ENCODE results near the gene TXNDC11.

Gene TXNDC11

DNA sequence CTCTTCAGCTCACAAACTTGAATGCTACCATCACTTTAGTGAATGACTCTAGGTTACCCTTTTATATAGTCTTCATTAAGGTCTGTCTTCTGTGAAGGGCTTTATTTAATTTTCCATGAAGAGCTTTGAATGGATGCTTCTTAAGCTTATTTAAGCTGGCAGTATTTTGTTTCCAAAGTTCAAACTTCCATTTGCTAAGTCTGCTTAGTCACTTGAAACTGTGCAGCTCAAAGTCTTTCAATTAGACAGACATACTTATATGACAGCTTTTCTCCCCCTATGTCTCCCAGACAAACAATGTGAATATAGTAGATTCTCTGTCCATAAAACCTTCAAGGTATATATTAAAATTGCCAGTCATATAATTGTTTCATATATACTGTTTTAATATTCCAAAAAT lies 23.5 kb downstream of the TXNDC11 start:
- no peak overlapping the region for H3K27ac ChIP-seq (ENCODE audit: low read depth, low read length, severe bottlenecking)
- no peak overlapping the region for H3K4me3 ChIP-seq (ENCODE audit: extremely low read depth, insufficient read depth, low read length, poor library complexity, severe bottlenecking)
- no peaks in the 10 kb centered on the region for H3K4me1 ChIP-seq (ENCODE audit: control insufficient read depth, insufficient read depth, low read length, poor library complexity, severe bottlenecking)
- H3K36me3 ChIP-seq (ENCODE audit: control insufficient read depth, insufficient read depth, low read length) = peaks cover 62% of the 10 kb centered on the region
- no peaks in the 10 kb centered on the region for H3K9me3 ChIP-seq (ENCODE audit: control insufficient read depth, low read length)

DNA sequence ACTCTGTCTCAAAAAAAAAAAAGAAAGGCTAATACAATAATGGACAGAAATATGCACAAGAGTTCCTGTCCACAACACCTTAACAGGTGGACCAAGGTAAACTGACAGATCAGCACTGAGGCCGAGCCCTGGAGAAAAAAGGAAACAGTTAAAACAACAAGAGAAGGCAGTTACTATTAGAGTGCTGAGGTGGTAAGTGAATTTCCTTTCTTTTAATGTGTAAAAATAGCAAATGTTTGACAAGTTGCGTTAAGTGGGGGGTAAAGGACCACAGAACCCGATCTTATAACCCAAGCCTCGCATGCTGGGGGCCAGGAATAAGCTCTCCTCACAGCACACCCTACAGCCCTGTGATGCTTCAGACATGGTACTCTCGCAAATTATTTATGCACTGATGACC lies 24.8 kb downstream of the TXNDC11 start:
- peaks cover 60% of the 10 kb centered on the region for H3K36me3 ChIP-seq (ENCODE audit: control insufficient read depth, insufficient read depth, low read length)
- no peak overlapping the region for H3K4me3 ChIP-seq (ENCODE audit: extremely low read depth, insufficient read depth, low read length, poor library complexity, severe bottlenecking)
- no peaks in the 10 kb centered on the region for H3K4me1 ChIP-seq (ENCODE audit: control insufficient read depth, insufficient read depth, low read length, poor library complexity, severe bottlenecking)
- H3K9me3 ChIP-seq (ENCODE audit: control insufficient read depth, low read length) = no peaks in the 10 kb centered on the region
- WGBS, 2 experiments (ENCODE audit: insufficient coverage in 2 of 2) = 40 to 75% methylated on average over 2 to 5 of the region's 5 CpGs
- H3K27ac ChIP-seq (ENCODE audit: low read depth, low read length, severe bottlenecking) = no peak overlapping the region

DNA sequence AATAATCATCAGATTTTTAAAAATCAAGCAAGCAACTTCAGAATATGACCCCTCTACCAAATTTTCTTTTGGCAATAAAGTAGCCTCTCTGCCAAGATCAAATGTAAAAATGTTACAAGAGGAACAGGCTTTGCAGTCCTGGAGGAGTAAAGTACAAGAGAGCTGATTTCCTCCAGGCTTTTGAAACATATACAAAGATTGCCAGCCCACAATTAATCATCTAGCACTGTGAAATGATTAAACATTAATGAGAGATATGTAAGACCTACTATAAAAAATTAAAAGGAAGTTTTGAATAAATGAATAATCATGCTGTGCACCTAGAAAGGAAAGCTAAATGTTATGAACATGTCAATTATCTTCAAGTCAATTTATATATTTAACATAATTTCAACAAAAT lies 26.3 kb downstream of the TXNDC11 start:
- no peaks in the 10 kb centered on the region for H3K4me1 ChIP-seq (ENCODE audit: control insufficient read depth, insufficient read depth, low read length, poor library complexity, severe bottlenecking)
- H3K4me3 ChIP-seq (ENCODE audit: extremely low read depth, insufficient read depth, low read length, poor library complexity, severe bottlenecking) = no peak overlapping the region
- H3K36me3 ChIP-seq (ENCODE audit: control insufficient read depth, insufficient read depth, low read length) = peaks cover 59% of the 10 kb centered on the region
- H3K9me3 ChIP-seq (ENCODE audit: control insufficient read depth, low read length) = no peaks in the 10 kb centered on the region
- H3K27ac ChIP-seq (ENCODE audit: low read depth, low read length, severe bottlenecking) = no peak overlapping the region

DNA sequence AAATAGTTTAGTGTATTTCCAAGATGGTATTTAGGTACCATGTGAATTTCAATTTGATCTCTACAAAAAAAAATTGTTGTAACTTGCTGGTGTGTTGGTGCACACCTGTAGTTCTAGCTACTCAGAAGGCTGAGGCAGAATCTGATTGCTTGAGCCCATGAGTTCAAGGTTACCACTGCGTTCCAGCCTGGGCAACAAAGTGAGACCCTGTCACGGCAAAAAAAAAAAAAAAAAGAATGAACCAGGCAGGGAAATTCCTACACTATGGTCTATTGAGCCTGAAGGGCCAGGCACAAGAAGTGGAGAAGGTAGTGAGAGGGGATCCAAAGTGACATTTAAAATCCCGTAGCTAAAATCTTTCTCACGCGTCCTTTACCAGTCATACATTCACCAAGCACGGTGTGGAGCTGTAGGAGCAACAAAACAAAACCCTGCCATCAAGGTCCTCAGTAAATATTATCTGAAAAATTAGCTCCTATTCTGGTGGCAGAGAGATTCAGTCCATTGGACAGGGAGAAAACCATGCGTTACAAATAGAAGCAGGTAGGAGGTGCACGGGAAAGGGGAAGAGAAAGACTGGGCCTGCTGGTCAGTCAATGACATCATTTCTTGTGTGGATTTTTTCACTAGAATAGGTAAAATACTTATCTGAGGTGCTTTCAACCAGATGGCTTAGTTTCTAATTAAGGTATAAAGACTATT lies 27.3 kb downstream of the TXNDC11 start:
- H3K36me3 ChIP-seq (ENCODE audit: control insufficient read depth, insufficient read depth, low read length) = peaks cover 56% of the 10 kb centered on the region
- no peak overlapping the region for H3K4me3 ChIP-seq (ENCODE audit: extremely low read depth, insufficient read depth, low read length, poor library complexity, severe bottlenecking)
- no peaks in the 10 kb centered on the region for H3K4me1 ChIP-seq (ENCODE audit: control insufficient read depth, insufficient read depth, low read length, poor library complexity, severe bottlenecking)
- H3K27ac ChIP-seq (ENCODE audit: low read depth, low read length, severe bottlenecking) = no peak overlapping the region
- WGBS, 2 experiments (ENCODE audit: insufficient coverage in 2 of 2) = 86 to 91% methylated on average over 4 to 5 of the region's 8 CpGs
- H3K9me3 ChIP-seq (ENCODE audit: control insufficient read depth, low read length) = no peaks in the 10 kb centered on the region

DNA sequence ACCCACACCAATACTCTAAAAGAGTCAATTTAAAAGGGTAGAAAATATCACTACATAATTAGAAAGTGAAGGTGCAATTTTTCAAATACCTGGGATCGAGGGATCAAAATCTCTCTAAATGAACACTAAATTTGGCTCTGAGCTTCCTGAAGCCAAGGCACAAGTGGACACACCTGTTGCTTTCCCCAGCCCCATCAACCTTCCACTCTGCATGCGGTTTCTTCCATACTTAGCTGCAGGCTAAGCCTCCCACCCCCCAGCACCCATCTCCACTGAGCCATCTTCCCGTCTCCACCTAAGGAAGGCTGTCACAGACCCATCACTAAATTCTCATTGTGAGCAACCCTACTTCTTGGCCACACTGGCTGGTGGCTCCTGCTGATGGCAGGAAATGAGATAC lies 30.5 kb downstream of the TXNDC11 start:
- Histone ChIP-seq H3K36me3 (ENCODE audit: control insufficient read depth, insufficient read depth, low read length) (peaks cover 58% of the 10 kb centered on the region), H3K27ac (ENCODE audit: low read depth, low read length, severe bottlenecking) (no peak overlapping the region), H3K9me3 (ENCODE audit: control insufficient read depth, low read length) (no peaks in the 10 kb centered on the region), H3K4me3 (ENCODE audit: extremely low read depth, insufficient read depth, low read length, poor library complexity, severe bottlenecking) (no peak overlapping the region), H3K4me1 (ENCODE audit: control insufficient read depth, insufficient read depth, low read length, poor library complexity, severe bottlenecking) (no peaks in the 10 kb centered on the region)
- whole genome bisulfite sequencing, 2 experiments (ENCODE audit: insufficient coverage in 2 of 2) = 100% methylated on average over 2 to 3 of the region's 3 CpGs

DNA sequence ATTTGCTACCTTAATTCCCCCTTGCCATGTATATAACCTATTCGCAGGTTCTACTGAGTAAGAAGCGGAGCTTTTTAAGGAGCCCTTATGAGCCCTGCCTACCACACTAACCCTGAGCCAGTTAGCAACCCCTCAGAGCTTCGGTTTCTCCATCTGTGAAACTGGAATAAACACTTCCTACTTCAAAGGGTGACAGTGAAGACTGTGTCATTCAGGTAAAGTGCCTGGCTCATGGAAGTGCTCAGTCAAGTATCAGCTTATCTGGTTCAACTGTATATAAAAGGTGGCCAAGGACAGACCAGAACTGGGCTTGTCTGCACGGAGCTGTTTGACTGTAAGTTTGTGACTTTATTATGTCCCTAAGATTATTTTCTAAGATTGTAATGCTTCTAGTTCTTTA lies 31.0 kb downstream of the TXNDC11 start:
- Histone ChIP-seq H3K36me3 (ENCODE audit: control insufficient read depth, insufficient read depth, low read length) (peaks cover 61% of the 10 kb centered on the region), H3K4me1 (ENCODE audit: control insufficient read depth, insufficient read depth, low read length, poor library complexity, severe bottlenecking) (no peaks in the 10 kb centered on the region), H3K4me3 (ENCODE audit: extremely low read depth, insufficient read depth, low read length, poor library complexity, severe bottlenecking) (no peak overlapping the region), H3K27ac (ENCODE audit: low read depth, low read length, severe bottlenecking) (no peak overlapping the region), H3K9me3 (ENCODE audit: control insufficient read depth, low read length) (no peaks in the 10 kb centered on the region)
- 93 to 100% methylated on average over 2 of the region's 4 CpGs for WGBS, 2 experiments (ENCODE audit: insufficient coverage in 2 of 2)

DNA sequence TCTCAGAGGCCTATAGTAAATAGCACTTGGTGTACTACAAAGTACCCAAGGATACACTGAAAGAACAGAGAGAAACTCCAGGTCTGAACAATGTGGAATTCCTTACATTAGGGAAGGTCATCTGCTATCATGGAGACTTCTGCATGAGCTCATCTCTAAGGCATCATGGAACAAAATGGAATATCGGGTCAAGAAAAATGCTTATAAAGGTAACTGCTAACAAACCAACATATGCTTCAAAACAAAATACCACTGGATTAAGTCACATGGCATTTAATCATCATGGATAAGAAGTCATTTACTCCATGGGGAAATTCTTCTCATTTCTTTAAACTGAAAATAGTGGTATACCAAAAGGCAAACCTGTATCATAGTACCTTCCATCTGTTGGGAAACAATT lies 34.2 kb downstream of the TXNDC11 start:
- no peak overlapping the region for H3K27ac ChIP-seq (ENCODE audit: low read depth, low read length, severe bottlenecking)
- H3K4me1 ChIP-seq (ENCODE audit: control insufficient read depth, insufficient read depth, low read length, poor library complexity, severe bottlenecking) = no peaks in the 10 kb centered on the region
- 100% methylated on average over 1 of the region's 1 CpG; no CpG with 5 or more reads in 1 of the 2 experiments for WGBS, 2 experiments (ENCODE audit: insufficient coverage in 2 of 2)
- H3K36me3 ChIP-seq (ENCODE audit: control insufficient read depth, insufficient read depth, low read length) = peaks cover 57% of the 10 kb centered on the region
- H3K9me3 ChIP-seq (ENCODE audit: control insufficient read depth, low read length) = no peaks in the 10 kb centered on the region
- no peak overlapping the region for H3K4me3 ChIP-seq (ENCODE audit: extremely low read depth, insufficient read depth, low read length, poor library complexity, severe bottlenecking)

DNA sequence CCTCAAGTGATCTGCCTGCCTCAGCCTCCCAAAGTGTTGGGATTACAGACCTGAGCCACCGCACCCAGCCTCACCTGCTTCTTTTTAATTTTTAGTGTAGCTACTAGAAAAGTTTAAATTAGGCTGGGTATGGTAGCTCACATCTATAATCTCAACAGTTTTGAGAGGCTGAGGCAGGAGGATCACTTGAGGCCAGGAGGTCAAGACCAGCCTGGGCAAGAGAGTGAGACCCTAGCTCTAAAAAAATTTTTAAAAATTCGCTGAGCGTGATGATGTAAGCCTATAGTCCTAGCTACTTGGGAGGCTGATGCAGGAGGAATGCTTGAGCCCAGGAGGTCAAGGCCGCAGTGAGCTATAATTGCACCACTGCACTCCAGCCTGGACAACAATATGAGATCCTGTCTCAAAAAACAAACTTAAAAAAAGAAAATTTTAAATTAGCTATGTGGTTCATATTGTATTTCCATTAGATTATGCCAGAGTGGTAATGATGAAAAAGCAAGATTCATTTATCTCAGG lies 34.9 kb downstream of the TXNDC11 start:
- whole genome bisulfite sequencing, 2 experiments (ENCODE audit: insufficient coverage in 2 of 2) = 100% methylated on average over 2 to 3 of the region's 4 CpGs
- H3K27ac ChIP-seq (ENCODE audit: low read depth, low read length, severe bottlenecking) = no peak overlapping the region
- H3K9me3 ChIP-seq (ENCODE audit: control insufficient read depth, low read length) = no peaks in the 10 kb centered on the region
- H3K4me3 ChIP-seq (ENCODE audit: extremely low read depth, insufficient read depth, low read length, poor library complexity, severe bottlenecking) = no peak overlapping the region
- H3K36me3 ChIP-seq (ENCODE audit: control insufficient read depth, insufficient read depth, low read length) = peaks cover 61% of the 10 kb centered on the region
- H3K4me1 ChIP-seq (ENCODE audit: control insufficient read depth, insufficient read depth, low read length, poor library complexity, severe bottlenecking) = no peaks in the 10 kb centered on the region

DNA sequence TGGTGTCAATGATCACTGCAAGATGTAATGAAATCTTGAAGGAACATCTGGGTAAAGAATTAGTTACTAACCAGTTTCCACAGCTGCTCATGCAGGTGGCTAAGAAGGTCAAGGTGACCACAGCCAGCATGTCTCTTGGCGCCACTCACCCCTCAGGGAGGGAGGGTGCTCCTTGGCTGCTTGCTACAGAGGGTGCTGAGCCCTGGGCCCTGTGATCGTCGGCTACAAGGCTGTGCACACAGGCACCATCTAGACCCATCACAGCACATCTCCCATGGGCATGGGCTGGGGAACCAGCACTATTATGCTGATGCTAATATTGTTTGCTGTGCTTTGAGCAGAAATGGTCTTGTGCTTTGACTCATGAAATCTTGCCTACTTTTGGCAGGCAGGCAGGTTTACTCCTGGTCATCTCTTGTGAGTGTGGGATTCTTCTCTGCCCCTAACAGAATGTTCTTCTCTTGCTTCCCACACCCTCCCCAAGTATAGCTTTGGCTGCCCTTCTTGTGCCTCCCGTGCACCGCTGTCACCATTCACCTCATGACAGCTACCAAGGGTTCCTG lies 36.4 kb downstream of the TXNDC11 start:
- Histone ChIP-seq H3K4me3 (ENCODE audit: extremely low read depth, insufficient read depth, low read length, poor library complexity, severe bottlenecking) (no peak overlapping the region), H3K4me1 (ENCODE audit: control insufficient read depth, insufficient read depth, low read length, poor library complexity, severe bottlenecking) (no peaks in the 10 kb centered on the region), H3K36me3 (ENCODE audit: control insufficient read depth, insufficient read depth, low read length) (peaks cover 63% of the 10 kb centered on the region), H3K27ac (ENCODE audit: low read depth, low read length, severe bottlenecking) (no peak overlapping the region), H3K9me3 (ENCODE audit: control insufficient read depth, low read length) (no peaks in the 10 kb centered on the region)
- WGBS, 2 experiments (ENCODE audit: insufficient coverage in 2 of 2) = 100% methylated on average over 2 to 3 of the region's 5 CpGs

DNA sequence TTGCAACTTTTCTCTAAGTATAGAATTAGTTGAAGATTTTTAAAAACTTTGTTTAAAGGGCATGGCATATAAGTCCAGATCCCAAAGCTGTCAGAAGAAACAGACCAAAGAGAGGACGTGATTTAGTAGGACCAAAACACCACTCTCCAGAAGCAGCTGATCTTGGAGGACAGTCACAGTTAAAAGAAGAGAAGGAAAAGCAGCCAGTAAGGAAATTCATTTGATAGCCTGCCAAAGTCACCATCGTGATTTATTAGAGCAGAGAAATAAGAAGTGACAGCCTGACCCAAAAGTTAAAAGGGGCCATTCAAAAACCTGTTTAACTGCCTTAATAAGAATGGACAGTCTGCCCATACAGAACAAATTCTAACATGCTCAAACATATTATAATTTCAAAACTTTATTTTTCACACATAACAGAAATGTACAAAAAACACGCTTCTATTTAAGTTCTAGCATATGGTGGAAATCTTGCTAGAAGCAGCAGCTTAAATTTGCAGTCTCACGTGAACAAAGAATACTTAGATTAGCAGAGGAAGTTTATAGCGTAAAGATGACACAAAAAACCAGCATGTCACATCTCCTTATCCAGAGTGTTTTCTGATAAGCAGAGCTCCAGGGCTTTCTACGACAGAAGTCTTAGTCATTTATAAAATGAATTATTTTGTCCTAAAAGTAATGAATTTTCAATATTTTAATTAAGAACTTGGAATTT lies 37.2 kb downstream of the TXNDC11 start:
- Histone ChIP-seq H3K9me3 (ENCODE audit: control insufficient read depth, low read length) (no peaks in the 10 kb centered on the region), H3K36me3 (ENCODE audit: control insufficient read depth, insufficient read depth, low read length) (peaks cover 66% of the 10 kb centered on the region), H3K27ac (ENCODE audit: low read depth, low read length, severe bottlenecking) (no peak overlapping the region), H3K4me1 (ENCODE audit: control insufficient read depth, insufficient read depth, low read length, poor library complexity, severe bottlenecking) (no peaks in the 10 kb centered on the region), H3K4me3 (ENCODE audit: extremely low read depth, insufficient read depth, low read length, poor library complexity, severe bottlenecking) (no peak overlapping the region)
- 93 to 95% methylated on average over 2 of the region's 6 CpGs for WGBS, 2 experiments (ENCODE audit: insufficient coverage in 2 of 2)
